Tibial nerve (tissue), 4 donors: ENCODE data around the gene HK3.

ENCODE experiments used
- CTCF ChIP-seq, 5 experiments: fragments of 200-600 bp in 3 of 5; fragments of 450-650 bp in 2 of 5; sonication (generic) in 3 of 5; IDR thresholded peaks; one replicate each; pipeline ENCODE4 v1.5.1; 2016 to 2019; ENCODE audit warnings: antibody characterized with exemption in 5 of 5, mild to moderate bottlenecking in 3 of 5, moderate library complexity in 2 of 5
- EP300 ChIP-seq, 2 donors: sonication (generic); formaldehyde crosslinking; IDR thresholded peaks; one replicate each; pipeline ENCODE4 v1.6.1; 2017; ENCODE audit warnings: antibody characterized with exemption in 2 of 2, mild to moderate bottlenecking in 1 of 2
- POLR2A ChIP-seq, 2 donors: fragments of 450-650 bp; IDR thresholded peaks; one replicate each; pipeline ENCODE4 v1.6.1; 2017; ENCODE audit warnings: antibody characterized with exemption in 2 of 2, mild to moderate bottlenecking in 2 of 2, moderate library complexity in 2 of 2

GRCh38 chr5:176860381-176860780 lies 38.8 kb downstream of the HK3 start:
- TF ChIP-seq EP300 (IDR thresholded peaks at IDR 0.05) (no peak), POLR2A (IDR thresholded peaks at IDR 0.05) (no peak), CTCF (IDR thresholded peaks at IDR 0.05) (no peak)
